HepG2 (cell line): ENCODE measurements around the gene CERS5. TPM values are rescaled to one million over a fixed set of nuclear protein-coding genes. Genes with fewer than 3 reads are reported as not detected.

ENCODE experiments used
- ATF1 ChIP-seq: IDR thresholded peaks from 2 replicates; pipeline ENCODE4 v1.6.1; 2016; ENCODE audit warnings: mild to moderate bottlenecking, control low read depth
- CBX1 ChIP-seq: IDR thresholded peaks from one replicate; pipeline ENCODE4 v1.6.1; 2016; ENCODE audit warnings: antibody characterized with exemption, low read depth
- CHD4 ChIP-seq: fragments of 200-600 bp; sonication (generic); IDR thresholded peaks from 2 replicates; pipeline ENCODE4 v1.7.0; 2017; ENCODE audit warnings: mild to moderate bottlenecking, low read length, borderline replicate concordance
- GABPA ChIP-seq, 2 experiments: IDR thresholded peaks; 2 replicates each; pipeline ENCODE4 v1.6.1; 2011 to 2016; ENCODE audit warnings: low read depth in 2 of 2, low read length in 1 of 2, missing biosample characterization in 1 of 2, missing genetic modification characterization in 1 of 2
- GABPB1 ChIP-seq: IDR thresholded peaks from 2 replicates; pipeline ENCODE4 v1.6.1; 2016; ENCODE audit warnings: mild to moderate bottlenecking, missing genetic modification reagents, moderate library complexity, missing compliant biosample characterization
- JUND ChIP-seq: sonication (generic); formaldehyde crosslinking; IDR thresholded peaks from 2 replicates; pipeline ENCODE4 v1.8.0; 2022; ENCODE audit warnings: mild to moderate bottlenecking, missing genetic modification reagents
- KAT8 ChIP-seq: IDR thresholded peaks from 2 replicates; pipeline ENCODE4 v1.6.1; 2016; ENCODE audit warnings: missing genetic modification reagents, missing compliant biosample characterization
- KDM4B ChIP-seq: sonication (generic); formaldehyde crosslinking; IDR thresholded peaks from 2 replicates; pipeline ENCODE4 v1.4.0; 2020; ENCODE audit warnings: missing genetic modification reagents
- KLF15 ChIP-seq: sonication (generic); formaldehyde crosslinking; IDR thresholded peaks from 2 replicates; pipeline ENCODE4 v1.8.1; 2023; ENCODE audit warnings: borderline replicate concordance, mild to moderate bottlenecking, inconsistent platforms, missing genetic modification reagents, mixed read lengths
- MBD4 ChIP-seq: IDR thresholded peaks from 2 replicates; pipeline ENCODE4 v1.6.1; 2012; ENCODE audit warnings: low read length, inconsistent platforms, borderline replicate concordance
- SRSF1 ChIP-seq: fragments of 200-400 bp; formaldehyde crosslinking; optimal IDR thresholded peaks from 2 replicates; pipeline ENCODE3; 2017; ENCODE audit warnings: mild to moderate bottlenecking, low read depth, low read length, moderate library complexity
- ZNF264 ChIP-seq: sonication (generic); formaldehyde crosslinking; IDR thresholded peaks from 2 replicates; pipeline ENCODE4 v1.4.0; 2020; ENCODE audit warnings: missing genetic modification reagents
- ZNF282 ChIP-seq: fragments of 450-650 bp; IDR thresholded peaks from 2 replicates; pipeline ENCODE4 v1.6.1; 2018; ENCODE audit not compliant: partially characterized antibody
- ZNF543 ChIP-seq: sonication (generic); formaldehyde crosslinking; IDR thresholded peaks from 2 replicates; pipeline ENCODE4 v1.4.0; 2020; ENCODE audit warnings: mild to moderate bottlenecking, missing genetic modification reagents
- ZNF768 ChIP-seq: sonication (generic); formaldehyde crosslinking; IDR thresholded peaks from 2 replicates; pipeline ENCODE4 v1.4.0; 2020; ENCODE audit warnings: missing genetic modification reagents
- polyA plus RNA-seq, 8 experiments: library from polyadenylated mRNA; depleted of rRNA in 3 of 8; stranded (reverse) in 7 of 8; unstranded in 1 of 8; fragments of >200 nt; fragmentation: Illumina TruSeq in 4 of 8; extraction: Trizol in 4 of 8; gene quantifications; 2 replicates each; pipeline versions ENCODE4 v1.2.1 to v1.2.3, GENCODE V29; 2011 to 2016; ENCODE audit warnings: low read depth in 4 of 8, missing spikeins in 1 of 8, mixed read lengths in 1 of 8; ENCODE audit not compliant: insufficient read depth in 1 of 8
- total RNA-seq, 5 experiments: library from RNA; depleted of rRNA; stranded (reverse); fragments of >200 nt; fragmentation: Illumina TruSeq; extraction: Trizol; gene quantifications; 2 replicates each; pipeline ENCODE4 v1.2.3, GENCODE V29; 2016; ENCODE audit warnings: low read depth in 1 of 5

The CERS5 gene
- total and polyA plus RNA-seq, 2 of the 13 experiments (the other 11 are each of a cell fraction or from before 2014, with no cell fraction given): 22.3 to 48.8 TPM

- TF ChIP-seq ZNF264 (CRISPR knock-in tag): peak; percentile 7; the same call in 1 of the 2 replicates
- no peak for TF ChIP-seq GABPA (IDR thresholded peaks at IDR 0.05; ENCODE audit: low read depth, low read length)
- TF ChIP-seq GABPA (CRISPR knock-in tag; IDR thresholded peaks at IDR 0.05; ENCODE audit: low read depth): peak; percentile 97
- no peak for TF ChIP-seq CHD4
- peak; percentile 96 for TF ChIP-seq GABPB1 (CRISPR knock-in tag)
- TF ChIP-seq JUND (CRISPR knock-in tag): no peak
- no peak for TF ChIP-seq KDM4B (CRISPR knock-in tag)
- TF ChIP-seq KAT8 (CRISPR knock-in tag): peak; percentile 91
- TF ChIP-seq KLF15: no peak
- TF ChIP-seq ZNF768: peak; percentile 55; the same call in 1 of the 2 replicates
- TF ChIP-seq MBD4: no peak
- no peak for TF ChIP-seq ZNF282
- no peak for TF ChIP-seq SRSF1
- peak; percentile 60; the same call in 1 of the 2 replicates for TF ChIP-seq ZNF543 (CRISPR knock-in tag)
- peak; percentile 65 for TF ChIP-seq CBX1
- peak; percentile 98 for TF ChIP-seq ATF1 (CRISPR knock-in tag)
- TF ChIP-seq, all 625 proteins: peak for 272
Measured at GRCh38 chr12:50111693-50112455, 55.3 kb downstream of the CERS5 start, which contains the start of gene COX14 (continued).
